ENCODE measurements around the gene ZNF536.

ZNF536 gene

GRCh38 chr19:30361721-30362120, 10.5 kb upstream of the ZNF536 start:
- in situ Hi-C loops (cut with MboI; ENCODE audit: low sequenced_read_pairs): no loop called here

- in situ Hi-C loops (cut with MboI; ENCODE audit: low sequenced_read_pairs): no loop called here
Observed at GRCh38 chr19:30362156-30362754, 9.9 kb upstream of the ZNF536 start.

- in situ Hi-C loops (cut with MboI; ENCODE audit: low sequenced_read_pairs): no loop called here
Observed at GRCh38 chr19:30363073-30363472, 9.1 kb upstream of the ZNF536 start.

- in situ Hi-C loops (cut with MboI; ENCODE audit: low sequenced_read_pairs): no loop called here
Observed at GRCh38 chr19:30364866-30365800, 7.1 kb upstream of the ZNF536 start.

- in situ Hi-C loops (cut with MboI; ENCODE audit: low sequenced_read_pairs): no loop called here
Observed at GRCh38 chr19:30366282-30366681, 5.9 kb upstream of the ZNF536 start.

- in situ Hi-C loops (cut with MboI; ENCODE audit: low sequenced_read_pairs): no loop called here
Observed at GRCh38 chr19:30367006-30367405, 5.2 kb upstream of the ZNF536 start.

GRCh38 chr19:30367421-30367820, 4.8 kb upstream of the ZNF536 start:
- in situ Hi-C loops (cut with MboI; ENCODE audit: low sequenced_read_pairs): no loop called here

- in situ Hi-C loops (cut with MboI; ENCODE audit: low sequenced_read_pairs): no loop called here
Observed at GRCh38 chr19:30369833-30370232, 2.4 kb upstream of the ZNF536 start.

- in situ Hi-C loops (cut with MboI; ENCODE audit: low sequenced_read_pairs): no loop called here
Observed at GRCh38 chr19:30371161-30371836, 885 bp upstream of the ZNF536 start.

GRCh38 chr19:30373593-30373992, 1.4 kb downstream of the ZNF536 start:
- in situ Hi-C loops (cut with MboI; ENCODE audit: low sequenced_read_pairs): no loop called here

GRCh38 chr19:30374539-30374864, 2.3 kb downstream of the ZNF536 start:
- in situ Hi-C loops (cut with MboI; ENCODE audit: low sequenced_read_pairs): no loop called here

GRCh38 chr19:30374865-30375552, 2.8 kb downstream of the ZNF536 start:
- in situ Hi-C loops (cut with MboI; ENCODE audit: low sequenced_read_pairs): no loop called here

GRCh38 chr19:30375553-30376031, 3.4 kb downstream of the ZNF536 start:
- in situ Hi-C loops (cut with MboI; ENCODE audit: low sequenced_read_pairs): no loop called here

GRCh38 chr19:30376272-30376671, 4.1 kb downstream of the ZNF536 start:
- in situ Hi-C loops (cut with MboI; ENCODE audit: low sequenced_read_pairs): no loop called here

- in situ Hi-C loops (cut with MboI; ENCODE audit: low sequenced_read_pairs): no loop called here
Observed at GRCh38 chr19:30376826-30377425, 4.7 kb downstream of the ZNF536 start.

- in situ Hi-C loops (cut with MboI; ENCODE audit: low sequenced_read_pairs): no loop called here
Observed at GRCh38 chr19:30378701-30379100, 6.5 kb downstream of the ZNF536 start.

- in situ Hi-C loops (cut with MboI; ENCODE audit: low sequenced_read_pairs): no loop called here
Observed at GRCh38 chr19:30379841-30380610, 7.8 kb downstream of the ZNF536 start.

GRCh38 chr19:30381366-30381765, 9.2 kb downstream of the ZNF536 start:
- in situ Hi-C loops (cut with MboI; ENCODE audit: low sequenced_read_pairs): no loop called here

GRCh38 chr19:30385174-30385573, 13.0 kb downstream of the ZNF536 start:
- in situ Hi-C loops (cut with MboI; ENCODE audit: low sequenced_read_pairs): no loop called here

- in situ Hi-C loops (cut with MboI; ENCODE audit: low sequenced_read_pairs): no loop called here
Observed at GRCh38 chr19:30385666-30386065, 13.5 kb downstream of the ZNF536 start.
